Stimulated activated CD8-positive, alpha-beta memory T cell treated with anti-CD3 and anti-CD28 coated beads, Interleukin-12 subunit alpha, Interleukin-12 subunit beta, amount 100 ng/mL, for 1 hour (primary cell): Measurements from ENCODE around the gene SEPTIN7.
"Not testable (repeated sequence)": the region's sequence is repeated elsewhere in the genome, so short reads cannot be mapped to it uniquely, and the experiment has no call there.

Source experiments
- DNase-seq: peaks from one replicate; pipeline ENCODE4 v3.0.0-alpha.2; 2020; ENCODE audit warnings: low read depth

SEPTIN7 gene

DNA sequence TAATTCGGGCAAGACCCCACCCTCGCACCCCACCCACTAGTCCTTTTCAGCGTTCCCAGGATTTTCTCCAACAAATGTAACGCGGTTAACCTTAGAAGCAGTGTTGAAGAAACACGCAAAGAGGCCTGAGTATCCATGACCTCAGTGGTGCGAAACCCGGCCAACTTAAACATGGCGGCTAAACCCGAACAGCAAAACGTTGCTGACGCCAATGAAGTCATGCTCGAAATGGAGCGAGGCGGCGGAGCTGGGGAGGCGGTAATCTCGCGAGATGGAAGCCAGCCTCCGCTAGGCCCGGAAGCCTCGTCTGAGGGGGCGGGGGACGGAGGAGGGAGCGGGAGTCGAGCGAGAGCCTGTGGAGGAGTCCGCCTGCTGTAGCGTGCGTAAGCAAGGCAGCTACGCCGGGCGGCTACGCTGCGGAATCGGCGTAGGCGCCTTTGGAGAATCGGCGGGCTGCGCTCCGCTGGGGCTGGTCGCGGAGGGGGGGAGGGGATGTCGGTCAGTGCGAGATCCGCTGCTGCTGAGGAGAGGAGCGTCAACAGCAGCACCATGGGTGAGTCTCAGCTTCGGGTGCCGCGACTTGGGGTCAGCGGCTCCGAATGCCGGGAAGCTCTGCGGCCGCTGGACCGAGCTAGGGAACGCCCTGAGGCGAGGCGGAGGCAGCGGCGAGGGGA is at the start of gene SEPTIN7:
SEPTIN7 (plus strand) TSS at position 340 of the 674 bp plus-strand sequence; CDS start at position 493, 153 bp downstream.
- peak; percentile 97 for DNase-seq

DNA sequence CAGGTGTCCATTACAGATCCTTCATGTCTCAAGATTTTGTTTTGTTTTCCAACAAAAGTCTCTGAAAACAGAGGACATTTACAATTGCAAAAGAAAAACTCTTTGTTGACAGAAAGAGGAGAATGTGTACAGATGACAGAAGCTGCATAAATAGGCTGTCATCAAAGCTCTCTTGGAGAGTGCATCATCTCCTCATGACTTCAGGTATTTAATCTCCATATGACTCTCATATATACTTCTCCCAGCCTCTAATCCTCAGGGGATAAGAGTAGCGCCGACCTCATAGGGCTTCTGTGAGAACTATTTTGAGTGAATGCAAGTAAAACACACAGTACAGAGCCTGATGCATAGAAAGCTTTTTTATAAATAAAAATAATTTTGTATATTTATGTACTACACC is 48.1 kb upstream of the SEPTIN7 start:
- DNase-seq: no peak

DNA sequence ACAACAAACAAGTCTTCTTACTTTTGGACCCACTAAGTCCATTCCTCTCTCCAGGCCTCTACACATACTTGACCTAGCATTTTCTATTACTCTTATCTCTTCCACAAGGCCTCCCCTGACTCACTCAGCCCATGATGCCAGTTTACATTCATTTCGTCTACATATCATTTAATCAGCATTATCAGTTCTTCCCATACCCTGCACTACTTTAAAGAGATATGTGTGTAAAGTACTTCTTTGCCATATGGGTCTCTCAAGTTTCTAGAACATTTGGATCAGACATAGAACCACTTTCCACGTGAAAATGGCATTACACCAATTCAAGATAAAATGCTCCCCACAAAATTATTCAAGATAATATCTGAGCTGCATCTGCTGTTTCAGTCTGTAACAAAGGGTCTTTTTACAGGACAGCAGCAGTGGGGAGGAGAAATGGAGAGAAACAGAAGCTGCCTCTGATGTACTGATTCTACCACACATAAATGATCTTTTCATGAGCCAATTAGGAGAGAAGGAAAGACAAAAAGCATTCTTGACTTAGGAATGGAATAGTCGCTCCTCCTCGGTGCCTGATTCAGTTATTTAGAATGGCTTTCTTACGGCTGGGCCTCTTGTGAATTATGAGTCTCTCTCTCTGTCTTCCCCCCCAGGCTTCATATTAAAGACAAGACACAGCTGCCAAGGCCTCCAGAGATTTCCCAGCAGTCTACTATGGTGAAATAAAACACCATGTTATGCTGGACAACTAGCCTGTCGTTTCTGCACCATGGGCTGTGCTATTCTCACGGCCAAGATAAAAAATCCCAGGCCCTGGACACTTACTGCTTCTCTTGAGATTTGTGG is 46.9 kb upstream of the SEPTIN7 start:
- no peak for DNase-seq

DNA sequence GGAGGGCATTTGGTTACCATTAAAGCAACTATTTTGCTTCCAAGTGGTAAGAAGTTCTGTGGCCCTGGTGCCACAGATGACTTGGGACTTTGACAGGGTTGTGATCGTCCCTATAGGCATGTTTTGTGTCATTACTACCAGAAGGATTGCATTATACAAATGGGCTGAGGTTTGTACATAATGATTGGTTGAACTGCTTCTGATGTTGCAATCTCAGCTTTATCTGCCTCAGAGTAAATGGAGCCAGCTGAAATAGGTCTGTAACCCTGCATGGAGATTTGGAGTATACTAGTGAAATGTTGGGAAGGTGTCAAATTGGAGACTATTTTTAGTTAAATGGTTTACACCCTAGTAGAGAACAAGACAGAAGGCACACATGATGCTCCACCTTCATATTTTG is 46.1 kb upstream of the SEPTIN7 start:
- no peak for DNase-seq

DNA sequence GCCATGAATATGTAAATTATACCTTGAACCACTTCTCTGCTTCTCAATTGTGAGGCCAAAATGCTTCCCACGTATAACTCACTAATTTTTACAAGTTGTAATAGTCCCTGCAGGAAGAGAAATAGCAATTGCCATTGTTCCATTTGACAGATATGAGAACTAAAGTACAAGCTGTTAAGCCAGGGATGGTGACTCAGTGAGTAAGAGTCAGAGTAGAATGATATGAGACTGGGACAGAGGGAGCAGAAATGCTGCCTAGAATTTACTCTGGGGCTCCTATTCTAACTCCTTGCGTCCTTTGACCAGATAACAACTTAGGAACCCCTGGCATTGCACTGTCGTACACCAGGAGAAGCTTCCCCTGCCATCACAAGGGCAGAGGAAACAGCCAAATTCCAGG is 45.1 kb upstream of the SEPTIN7 start:
- DNase-seq: no peak

DNA sequence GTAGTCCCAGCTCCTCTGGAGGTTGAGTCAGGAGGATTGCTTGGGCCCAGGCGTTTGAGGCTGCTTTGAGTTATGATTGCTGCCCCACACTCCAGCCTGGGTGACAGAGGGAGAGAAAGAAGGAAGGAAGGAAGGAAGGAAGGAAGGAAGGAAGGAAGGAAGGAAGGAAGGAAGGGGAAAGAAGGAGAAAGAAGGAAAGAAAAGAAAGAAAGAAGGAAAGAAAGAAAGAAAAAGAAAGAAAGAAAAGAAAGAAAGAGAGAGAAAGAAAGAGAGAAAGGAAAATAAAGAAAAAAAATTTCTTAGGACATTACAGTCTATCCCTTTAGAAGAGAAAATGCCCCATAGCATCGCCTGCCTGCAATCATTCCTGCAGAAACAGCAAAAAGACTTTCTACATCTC is 44.4 kb upstream of the SEPTIN7 start:
- DNase-seq: not testable (repeated sequence)

DNA sequence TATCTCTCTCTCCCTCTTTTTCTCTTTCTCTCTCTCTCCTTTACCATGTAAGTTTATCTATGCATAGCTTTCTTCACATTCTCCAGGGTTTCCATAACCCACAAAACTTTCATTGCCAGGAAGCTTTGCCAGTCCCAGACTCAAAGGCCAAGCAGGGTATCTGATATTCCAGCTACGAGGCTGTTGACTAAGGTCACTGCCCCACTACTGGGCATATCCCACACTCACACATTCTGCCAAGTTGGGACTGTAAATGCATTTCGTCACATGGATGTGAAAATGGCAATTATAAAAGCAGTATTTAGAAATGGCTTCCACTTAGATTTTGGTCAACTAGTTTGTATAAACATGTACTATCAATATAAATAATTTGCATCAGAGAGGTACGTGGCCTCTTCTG is 43.3 kb upstream of the SEPTIN7 start:
- no peak for DNase-seq

DNA sequence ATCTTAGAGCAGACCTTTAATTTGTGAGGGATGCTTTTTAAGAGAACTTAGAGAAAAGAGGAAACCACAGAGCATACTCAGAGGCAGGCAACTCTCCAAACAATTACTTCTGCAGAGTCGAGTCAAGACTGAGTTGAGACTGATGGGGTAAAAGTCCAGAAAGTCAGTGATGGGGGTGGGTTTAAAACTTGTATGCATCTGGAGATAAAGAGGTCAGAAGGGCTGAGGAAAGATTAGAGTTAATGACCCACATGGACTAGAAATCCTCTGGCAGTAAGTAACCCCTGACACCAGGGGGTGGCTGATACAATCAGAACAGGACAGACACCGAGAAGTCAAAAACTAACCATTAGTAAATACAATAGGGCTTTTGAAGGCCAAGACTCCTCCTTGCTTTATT is 42.4 kb upstream of the SEPTIN7 start:
- no peak for DNase-seq

DNA sequence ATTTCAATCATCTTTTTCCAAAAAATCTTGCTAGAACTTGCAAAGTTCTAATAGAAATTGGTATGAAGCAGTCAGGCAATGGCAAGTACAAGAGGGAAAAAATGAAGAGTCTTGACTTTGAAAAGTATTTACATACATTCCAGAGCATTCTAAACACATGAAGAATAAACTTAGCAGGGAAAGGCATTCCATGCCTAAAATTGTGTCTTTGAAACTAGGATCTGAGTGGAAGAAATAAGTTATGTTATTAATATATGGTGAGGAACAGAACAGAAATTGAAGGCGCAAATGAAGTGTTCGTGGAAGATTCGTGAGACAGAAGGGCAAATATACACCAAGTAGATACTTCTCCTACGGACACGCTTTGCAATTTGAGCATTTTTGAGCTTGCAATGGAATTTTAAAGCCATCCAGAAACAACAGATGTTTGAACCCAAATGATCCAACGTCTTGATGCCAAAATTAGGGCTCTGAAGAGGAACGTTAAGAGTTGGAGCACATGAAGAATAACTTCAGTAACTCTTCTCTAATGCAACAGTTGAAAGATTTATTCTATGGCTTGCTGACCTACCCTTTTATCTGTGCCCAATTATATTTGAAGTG is 40.6 kb upstream of the SEPTIN7 start:
- no peak for DNase-seq

DNA sequence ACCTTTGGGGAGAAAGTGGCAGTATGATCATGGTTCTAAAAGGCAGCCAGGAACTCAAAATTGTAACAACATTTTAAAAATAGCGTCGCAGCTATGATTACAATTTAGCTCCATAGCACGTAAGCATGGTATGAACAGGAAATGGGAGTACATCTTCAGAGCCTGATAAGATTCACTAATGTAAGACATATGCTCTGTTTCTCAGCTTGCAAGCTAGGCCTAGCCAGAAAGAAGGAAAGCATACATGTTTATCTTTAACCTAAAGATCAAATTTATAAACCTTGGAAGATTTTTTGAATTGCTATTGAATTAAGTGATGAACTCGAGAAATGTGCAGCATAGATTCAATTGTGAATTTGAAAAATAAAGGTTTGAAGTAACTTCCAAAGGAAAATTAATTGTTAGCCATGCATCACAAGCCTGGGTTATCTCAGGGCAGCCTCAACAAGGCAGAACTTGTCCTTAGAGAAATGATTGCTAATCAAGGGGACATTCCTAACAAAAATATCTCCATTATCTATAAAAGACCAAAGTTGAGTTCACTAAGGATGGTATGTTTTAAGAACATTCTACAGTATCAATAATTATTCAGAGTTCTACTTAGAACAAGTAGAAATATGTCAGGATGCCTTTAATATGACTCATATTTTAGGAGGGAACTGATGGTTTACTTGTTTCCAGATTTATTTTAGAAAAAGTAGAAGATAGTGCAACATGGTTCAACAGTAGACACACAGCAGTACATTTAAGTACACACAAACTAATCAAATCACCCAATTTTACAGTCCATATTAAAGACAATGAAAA is 38.8 kb upstream of the SEPTIN7 start:
- no peak for DNase-seq

DNA sequence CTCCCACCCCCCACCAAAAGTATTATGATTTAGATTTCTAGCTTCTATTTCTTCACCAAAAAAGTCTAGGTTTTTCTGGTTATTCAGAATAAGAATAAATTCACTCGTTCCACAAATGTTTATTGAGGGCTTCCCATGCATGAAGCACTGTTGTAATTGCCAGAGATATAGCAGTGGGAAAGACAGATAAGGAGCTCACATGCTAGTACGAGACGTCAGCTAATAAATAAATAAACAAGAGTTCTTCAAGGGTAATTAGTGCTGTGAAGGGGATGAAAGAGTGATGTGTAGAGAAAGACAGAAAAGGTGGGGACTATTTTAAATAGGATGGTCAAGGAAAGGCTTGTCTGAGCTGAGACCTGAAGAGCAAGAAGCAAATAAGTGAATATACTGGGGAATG is 38.1 kb upstream of the SEPTIN7 start:
- no peak for DNase-seq

DNA sequence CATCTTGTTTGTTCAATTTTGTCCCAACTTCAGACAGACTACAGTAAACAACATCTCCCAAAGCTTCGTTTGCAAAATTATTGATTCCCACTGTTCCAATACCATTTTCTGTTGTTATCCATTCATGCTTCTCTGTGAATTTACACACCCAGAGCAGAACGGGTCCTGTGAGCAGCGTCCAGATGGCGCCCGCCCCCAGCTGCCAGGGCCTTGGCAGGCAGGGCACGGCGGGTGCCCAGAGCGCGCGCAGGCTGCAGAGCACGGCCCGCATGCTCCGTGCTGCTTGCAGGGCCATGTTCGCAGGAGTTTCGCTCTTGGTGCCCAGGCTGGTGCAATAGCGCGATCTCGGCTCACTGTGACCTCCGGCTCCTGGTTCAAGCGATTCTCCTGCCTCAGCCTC is 32.5 kb upstream of the SEPTIN7 start:
- no peak for DNase-seq

DNA sequence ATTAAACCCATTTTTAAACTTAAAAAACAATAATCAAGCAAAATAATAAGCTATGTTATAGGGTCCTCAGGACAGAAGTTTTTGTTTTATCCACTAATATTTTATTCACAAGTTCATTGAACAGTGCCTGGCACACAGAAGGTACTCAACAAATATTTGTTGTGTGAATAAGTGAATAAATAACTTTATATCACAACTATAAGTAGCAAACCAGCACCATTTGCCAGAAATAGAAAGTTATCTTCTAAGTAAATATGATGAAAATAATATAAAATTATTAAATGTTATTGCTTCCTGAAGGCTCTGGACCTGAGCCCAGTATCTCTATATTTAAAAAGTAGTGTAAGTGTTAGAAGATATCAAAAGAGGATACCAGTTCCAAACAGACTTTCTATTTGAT is 29.1 kb upstream of the SEPTIN7 start:
- DNase-seq: no peak

DNA sequence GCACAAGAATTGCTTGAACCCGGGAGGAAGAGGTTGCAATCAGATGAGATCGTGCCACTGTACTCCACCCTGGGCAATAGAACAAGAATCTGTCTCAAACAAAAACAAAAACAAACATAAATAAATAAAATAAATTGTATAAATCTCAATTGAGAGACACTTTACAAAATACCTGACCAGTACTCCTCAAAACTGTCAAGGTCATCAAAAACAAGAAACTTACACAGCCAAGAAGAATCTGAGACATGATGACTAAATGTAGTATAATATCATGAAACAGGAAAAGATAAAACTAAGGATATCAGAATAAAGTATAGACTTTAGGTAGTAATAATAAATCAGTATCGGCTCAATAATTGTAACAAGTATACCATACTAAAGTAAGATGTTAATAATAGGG is 26.9 kb upstream of the SEPTIN7 start:
- no peak for DNase-seq

DNA sequence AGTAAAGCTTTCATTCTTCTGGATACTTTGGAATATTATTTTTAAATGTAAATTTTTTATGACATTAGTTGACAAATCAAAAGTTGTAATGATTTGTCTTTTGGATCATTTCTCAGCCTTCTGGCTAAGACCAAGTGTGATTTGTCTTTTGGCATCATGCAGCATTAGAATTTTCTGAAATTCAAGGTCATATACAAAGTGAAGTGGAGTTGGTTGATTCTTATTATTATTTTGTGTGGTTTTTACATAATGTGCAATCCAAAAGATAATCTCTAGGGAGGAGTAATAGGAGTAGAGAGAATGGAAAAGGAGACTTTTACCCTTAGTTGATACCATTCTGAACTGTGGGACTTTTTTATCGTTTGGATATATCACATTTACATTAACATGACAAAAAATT is 24.2 kb upstream of the SEPTIN7 start:
- DNase-seq: no peak

DNA sequence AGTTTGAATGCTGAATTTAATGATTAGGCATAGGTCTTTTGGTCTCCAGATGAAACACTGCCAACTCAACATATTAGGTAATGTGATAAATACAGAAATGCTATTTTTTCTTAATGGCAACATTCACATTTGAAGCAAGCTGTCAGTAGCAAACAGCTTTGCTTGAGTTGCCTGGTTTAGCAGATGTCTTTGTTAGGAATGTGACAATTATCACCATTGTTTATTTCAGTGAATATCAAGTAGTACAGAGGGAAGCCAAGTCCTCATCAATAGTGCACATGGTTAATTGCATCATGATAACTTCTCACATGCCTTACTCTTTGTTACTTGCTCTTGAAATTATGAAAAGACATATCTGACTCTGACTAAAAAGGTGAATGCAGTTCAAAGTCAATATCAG is 23.7 kb upstream of the SEPTIN7 start:
- DNase-seq: no peak

DNA sequence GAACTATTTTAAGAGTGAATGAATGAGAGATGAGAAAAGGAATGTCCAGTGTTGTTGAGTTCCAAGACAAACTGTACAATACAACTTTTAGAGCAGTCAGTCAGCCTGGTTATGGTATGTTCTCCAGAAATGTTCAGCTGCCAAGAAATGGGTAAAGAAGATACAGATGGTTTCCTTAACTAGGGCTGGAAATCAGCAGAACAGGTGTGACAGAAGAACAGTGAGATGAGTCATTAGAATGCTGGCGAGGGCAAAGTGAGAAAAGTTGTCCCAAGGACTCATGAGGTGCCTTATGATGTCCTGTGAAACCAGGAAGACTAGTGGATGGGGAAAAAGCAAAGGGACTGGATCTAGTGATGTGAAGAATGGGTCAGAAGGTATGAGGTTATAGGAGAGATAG is 20.8 kb upstream of the SEPTIN7 start:
- DNase-seq: no peak

DNA sequence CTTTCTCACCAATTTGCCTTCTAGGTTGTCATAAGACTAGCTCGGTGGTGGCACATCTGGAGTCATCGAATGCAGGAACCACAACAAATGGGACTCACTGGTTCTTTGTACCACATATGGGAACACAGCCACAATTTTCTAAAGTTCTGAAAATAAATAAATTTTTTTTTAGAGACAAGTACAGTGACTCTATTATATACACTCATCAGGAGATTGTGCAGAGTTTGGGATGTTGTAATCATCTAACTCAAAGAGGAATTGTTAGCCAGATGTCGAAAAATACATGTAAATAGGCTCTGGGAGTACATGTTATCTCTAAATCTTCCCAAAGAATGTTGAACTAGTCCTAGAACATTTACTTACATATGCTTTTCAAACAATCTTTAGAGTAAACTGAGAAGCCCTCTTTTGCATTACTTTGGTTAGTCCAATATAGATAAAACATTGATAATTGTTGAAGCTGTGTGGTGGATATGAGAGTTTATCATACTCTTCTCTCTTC is 19.6 kb upstream of the SEPTIN7 start:
- no peak for DNase-seq

DNA sequence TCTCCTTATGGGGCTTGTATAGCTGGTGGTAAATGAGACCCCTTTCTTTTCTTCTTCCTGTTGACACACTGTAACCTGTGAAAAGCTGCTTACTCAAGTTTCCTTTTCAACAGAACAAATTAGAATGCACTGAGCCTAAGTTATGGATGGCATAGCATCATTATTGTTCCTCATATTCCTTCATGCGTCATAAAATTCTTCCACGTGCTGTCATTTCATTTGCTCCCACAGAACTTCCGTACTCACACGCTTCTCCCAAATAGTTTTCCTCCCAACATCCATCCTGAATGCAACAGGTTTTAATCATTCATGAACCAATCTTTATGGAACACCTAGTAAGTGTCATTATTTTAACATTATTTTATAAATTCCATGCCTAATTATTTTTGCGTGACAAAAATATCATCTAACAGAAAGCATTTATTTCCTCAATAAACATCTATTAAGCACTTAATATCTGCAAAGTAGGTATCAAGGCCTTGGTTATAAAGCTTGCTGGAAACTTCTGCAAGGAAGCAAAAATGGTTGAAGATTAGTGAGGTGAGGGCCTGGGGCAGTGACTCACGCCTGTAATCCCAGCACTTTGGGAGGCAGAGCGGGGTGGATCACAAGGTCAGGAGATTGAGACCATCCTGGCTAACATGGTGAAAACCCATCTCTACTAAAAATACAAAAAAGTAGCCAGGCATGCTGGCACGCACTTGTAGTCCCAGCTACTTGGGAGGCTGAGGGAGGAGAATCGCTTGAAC is 18.9 kb upstream of the SEPTIN7 start:
- DNase-seq: no peak

DNA sequence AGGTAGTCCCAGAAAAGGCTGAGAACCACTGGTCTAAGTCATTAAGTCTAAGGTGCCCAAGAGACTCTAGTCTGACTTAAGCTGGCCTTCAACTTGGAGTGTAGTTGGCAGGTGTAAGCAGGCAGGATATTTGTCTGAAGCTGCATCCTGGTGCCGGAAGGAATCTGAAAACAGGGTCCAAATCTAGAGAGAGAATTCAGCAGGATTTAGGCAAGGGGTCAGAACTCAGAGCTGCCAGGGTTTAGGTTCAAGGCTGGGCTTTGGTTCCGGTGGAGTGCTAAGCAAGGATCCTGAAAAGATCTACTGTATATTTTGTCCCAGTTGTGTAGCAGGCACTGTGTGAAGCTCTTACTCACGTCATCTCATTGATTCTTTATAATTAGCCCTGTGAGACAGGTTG is 16.5 kb upstream of the SEPTIN7 start:
- DNase-seq: no peak

DNA sequence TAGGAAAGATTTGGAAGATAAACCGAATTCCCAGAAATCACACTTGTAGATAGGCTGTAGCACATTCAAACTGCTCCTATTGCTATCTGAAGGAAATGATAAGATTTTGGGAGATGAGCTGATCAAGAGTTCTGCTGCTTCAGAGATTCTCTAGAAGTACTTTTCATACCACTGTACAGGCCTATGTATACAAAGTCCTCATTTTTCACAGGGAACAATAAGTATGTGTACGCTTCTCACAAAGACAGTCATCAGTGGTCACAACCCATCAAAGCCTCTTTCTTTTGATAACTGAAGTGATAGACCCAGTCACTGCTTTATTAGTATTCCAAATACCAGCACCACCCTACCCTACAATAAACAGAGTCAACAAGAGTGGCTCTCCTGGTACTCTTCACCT is 15.6 kb upstream of the SEPTIN7 start:
- no peak for DNase-seq

DNA sequence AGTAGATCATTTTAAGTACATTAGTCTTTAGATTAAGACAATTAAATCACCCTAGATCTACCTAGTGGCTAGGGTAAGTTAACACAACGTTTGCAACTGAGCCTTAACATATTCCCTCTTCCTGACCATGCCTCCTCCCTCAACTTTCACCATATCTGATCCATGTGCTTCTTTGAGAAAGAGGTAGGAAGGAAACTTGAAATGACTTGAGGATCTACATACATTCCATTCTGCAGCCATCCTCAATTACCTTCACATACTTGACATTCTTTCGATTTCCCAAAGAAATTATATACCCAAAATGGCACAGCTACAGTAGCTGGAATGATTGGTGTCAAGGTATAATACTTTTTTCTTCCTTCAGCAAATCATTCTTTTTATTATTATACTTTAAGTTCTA is 12.9 kb upstream of the SEPTIN7 start:
- no peak for DNase-seq
